Choroid plexus epithelial cell (primary cell): ENCODE data around the gene NLRP1.

Experiments used
- DNase-seq: peaks from one replicate; pipeline ENCODE4 v3.0.0-alpha.2; 2010; ENCODE audit warnings: low read depth
- H3K4me3 ChIP-seq: 2 replicates; pipeline ENCODE4 v1.5.1; 2011; ENCODE audit warnings: low read depth, mild to moderate bottlenecking, control low read depth, low read length, moderate library complexity
- CTCF ChIP-seq: conservative IDR thresholded peaks from 2 replicates; pipeline ENCODE4 v1.5.1; 2011; ENCODE audit warnings: low read depth, mild to moderate bottlenecking, control low read depth, inconsistent platforms, low read length, moderate library complexity

The NLRP1 gene

GRCh38 chr17:5464717-5465507, 119.4 kb downstream of the NLRP1 start:
- no peak for DNase-seq
- no peak overlapping the region for H3K4me3 ChIP-seq
- no peak for TF ChIP-seq CTCF
